Measurements from ENCODE around the gene MBD2. TPM values are rescaled to one million over a fixed set of nuclear protein-coding genes. Genes with fewer than 3 reads are reported as not detected.

Gene MBD2
- total RNA-seq, 1 donor from 2014 or later: 48.8 TPM

DNA sequence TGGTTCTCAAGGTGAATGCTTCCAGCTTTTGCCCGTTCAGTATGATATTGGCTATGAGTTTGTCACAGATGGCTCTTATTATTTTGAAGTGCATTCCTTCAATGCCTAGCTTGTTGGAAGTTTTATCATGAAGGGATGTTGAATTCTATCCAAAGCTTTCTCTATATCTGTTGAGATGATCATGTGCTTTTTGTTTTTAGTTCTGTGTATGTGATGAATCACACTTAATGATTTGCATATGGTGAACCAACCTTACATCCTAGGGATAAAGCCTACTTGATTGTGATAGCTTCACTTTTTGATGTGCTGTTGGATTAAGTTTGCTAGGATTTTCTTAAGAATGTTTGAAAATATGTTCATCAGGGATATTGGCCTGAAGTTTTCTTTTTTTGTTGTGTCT lies 112.1 kb downstream of the MBD2 start:
- no peak for DNase-seq (ENCODE audit: extremely low spot score, unreplicated experiment)
- Mint-ChIP-seq H3K27ac (no peak overlapping the region), H3K9me3 (no peaks in the 10 kb centered on the region), H3K4me1 (ENCODE audit: unreplicated experiment) (no peaks in the 10 kb centered on the region), H3K36me3 (no peaks in the 10 kb centered on the region), H3K4me3 (no peak overlapping the region), H3K27me3 (peaks cover 8% of the 10 kb centered on the region)
- TF ChIP-seq, protein P1, sequence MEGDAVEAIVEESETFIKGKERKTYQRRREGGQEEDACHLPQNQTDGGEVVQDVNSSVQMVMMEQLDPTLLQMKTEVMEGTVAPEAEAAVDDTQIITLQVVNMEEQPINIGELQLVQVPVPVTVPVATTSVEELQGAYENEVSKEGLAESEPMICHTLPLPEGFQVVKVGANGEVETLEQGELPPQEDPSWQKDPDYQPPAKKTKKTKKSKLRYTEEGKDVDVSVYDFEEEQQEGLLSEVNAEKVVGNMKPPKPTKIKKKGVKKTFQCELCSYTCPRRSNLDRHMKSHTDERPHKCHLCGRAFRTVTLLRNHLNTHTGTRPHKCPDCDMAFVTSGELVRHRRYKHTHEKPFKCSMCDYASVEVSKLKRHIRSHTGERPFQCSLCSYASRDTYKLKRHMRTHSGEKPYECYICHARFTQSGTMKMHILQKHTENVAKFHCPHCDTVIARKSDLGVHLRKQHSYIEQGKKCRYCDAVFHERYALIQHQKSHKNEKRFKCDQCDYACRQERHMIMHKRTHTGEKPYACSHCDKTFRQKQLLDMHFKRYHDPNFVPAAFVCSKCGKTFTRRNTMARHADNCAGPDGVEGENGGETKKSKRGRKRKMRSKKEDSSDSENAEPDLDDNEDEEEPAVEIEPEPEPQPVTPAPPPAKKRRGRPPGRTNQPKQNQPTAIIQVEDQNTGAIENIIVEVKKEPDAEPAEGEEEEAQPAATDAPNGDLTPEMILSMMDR (conservative IDR thresholded peaks at IDR 0.05): no peak

DNA sequence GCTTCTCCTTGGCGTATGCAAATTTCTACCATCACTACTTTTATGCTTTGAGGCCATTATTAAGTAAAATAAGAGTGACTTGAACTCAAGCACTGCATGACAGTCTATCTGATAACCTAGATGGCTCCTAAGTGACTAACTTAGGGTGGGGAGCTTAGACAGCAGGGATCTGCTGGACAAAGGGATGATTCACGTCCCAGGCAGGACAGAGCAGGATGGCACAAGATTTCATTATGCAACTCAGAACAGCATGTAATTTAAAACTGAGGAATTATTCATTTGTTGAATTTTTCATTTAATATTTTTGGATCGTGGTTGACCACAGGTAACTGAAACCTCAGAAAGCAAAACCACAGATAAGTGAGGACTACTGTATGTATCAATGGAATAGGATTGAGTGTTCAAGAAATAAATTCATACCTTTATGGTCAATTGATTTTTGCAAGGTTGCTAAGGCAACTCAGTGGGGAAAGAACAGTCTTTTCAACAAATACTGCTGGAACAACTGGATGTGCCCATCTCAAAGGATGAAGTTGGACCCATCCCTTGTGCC lies 115.3 kb downstream of the MBD2 start:
- TF ChIP-seq, protein P1 (conservative IDR thresholded peaks at IDR 0.05): no peak
- Mint-ChIP-seq H3K4me3 (no peak overlapping the region), H3K4me1 (ENCODE audit: unreplicated experiment) (no peaks in the 10 kb centered on the region), H3K27me3 (no peaks in the 10 kb centered on the region), H3K27ac (no peak overlapping the region), H3K36me3 (no peaks in the 10 kb centered on the region), H3K9me3 (no peaks in the 10 kb centered on the region)
- no peak for DNase-seq (ENCODE audit: extremely low spot score, unreplicated experiment)

DNA sequence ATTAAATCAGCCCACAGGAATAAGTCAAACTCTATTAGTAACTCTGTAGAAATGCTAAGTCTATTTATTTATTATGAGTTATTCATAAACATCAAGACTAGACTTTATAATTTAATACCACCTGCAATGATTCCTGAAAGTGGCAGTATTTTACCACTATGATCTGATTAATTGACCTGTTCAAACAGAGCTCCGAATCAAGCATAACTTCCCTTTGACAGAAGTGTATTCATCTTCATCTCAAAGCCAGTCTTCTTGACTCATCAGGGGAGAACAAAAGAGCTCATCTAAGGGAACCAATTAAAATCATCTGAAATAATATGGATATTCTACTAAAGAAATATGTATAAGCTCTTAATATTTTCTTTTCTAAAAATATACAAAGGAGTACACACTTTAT lies 122.3 kb downstream of the MBD2 start:
- Mint-ChIP-seq H3K9me3 (no peaks in the 10 kb centered on the region), H3K4me3 (no peak overlapping the region), H3K27me3 (no peaks in the 10 kb centered on the region), H3K27ac (no peak overlapping the region), H3K36me3 (no peaks in the 10 kb centered on the region), H3K4me1 (ENCODE audit: unreplicated experiment) (no peaks in the 10 kb centered on the region)
- TF ChIP-seq, protein P1 (conservative IDR thresholded peaks at IDR 0.05): no peak
- no peak for DNase-seq (ENCODE audit: extremely low spot score, unreplicated experiment)

Other genes starting within 250 kb of the MBD2 start
- gene POLI, start 44.8 kb upstream of the MBD2 start, total RNA-seq (ENCODE audit: low replicate concordance): 29.0 and 44.2 TPM in 2 replicates
- gene STARD6, start 133.2 kb upstream of the MBD2 start, total RNA-seq (ENCODE audit: low replicate concordance): not detected in 2 replicates
- 3.8 and 18.4 TPM in 2 replicates for gene C18orf54, start 133.2 kb upstream of the MBD2 start, total RNA-seq (ENCODE audit: low replicate concordance)